Neural cell (in vitro differentiated cells): ENCODE measurements around the gene TMEM266. TPM values are rescaled to one million over a fixed set of nuclear protein-coding genes. Genes with fewer than 3 reads are reported as not detected.

Source experiments
- H2AFZ ChIP-seq: fragments of 200-600, 300-800 bp; sonication (generic), shearing (Covaris generic); 2 replicates; pipeline ENCODE4 v1.6.0; 2014; ENCODE audit warnings: low read depth, mild to moderate bottlenecking, antibody characterized with exemption, low read length, moderate library complexity
- H3F3A ChIP-seq: fragments of 200-600 bp; shearing (Covaris generic); 2 replicates; pipeline ENCODE4 v1.6.1; 2016; ENCODE audit warnings: mild to moderate bottlenecking, moderate library complexity, mixed read lengths, antibody characterized with exemption, low read length; ENCODE audit not compliant: insufficient read depth, poor library complexity, severe bottlenecking
- H3K27ac ChIP-seq: fragments of 200-600, 300-800 bp; sonication (generic), shearing (Covaris generic); 2 replicates; pipeline ENCODE4 v1.5.1; 2014; ENCODE audit warnings: mild to moderate bottlenecking, low read length, moderate library complexity
- H3K27me3 ChIP-seq: fragments of 300-800, 200-600 bp; sonication (generic), shearing (Covaris generic); 2 replicates; pipeline ENCODE4 v1.6.0; 2014; ENCODE audit warnings: mild to moderate bottlenecking, low read depth, low read length, moderate library complexity; ENCODE audit not compliant: insufficient read depth
- H3K36me3 ChIP-seq: fragments of 300-800, 200-600 bp; sonication (generic), shearing (Covaris generic); 2 replicates; pipeline ENCODE4 v1.5.1; 2014; ENCODE audit warnings: mild to moderate bottlenecking, antibody characterized with exemption, low read length, moderate library complexity; ENCODE audit not compliant: insufficient read depth
- H3K4me2 ChIP-seq: fragments of 300-800, 200-600 bp; sonication (generic), shearing (Covaris generic); 2 replicates; pipeline ENCODE4 v1.6.0; 2014; ENCODE audit warnings: mild to moderate bottlenecking, low read length
- H3K4me3 ChIP-seq: fragments of 300-800, 200-600 bp; sonication (generic), shearing (Covaris generic); 2 replicates; pipeline ENCODE4 v1.5.1; 2014; ENCODE audit warnings: mild to moderate bottlenecking, low read length, moderate library complexity
- H3K79me2 ChIP-seq: fragments of 200-600 bp; shearing (Covaris generic); replicated peaks from 2 replicates; pipeline ENCODE4 v1.6.0; 2014; ENCODE audit warnings: mild to moderate bottlenecking, low read length, moderate library complexity; ENCODE audit not compliant: insufficient read depth
- H3K9ac ChIP-seq: fragments of 300-800, 200-600 bp; sonication (generic), shearing (Covaris generic); 2 replicates; pipeline ENCODE4 v1.6.1; 2016; ENCODE audit warnings: mild to moderate bottlenecking, low read length, mixed read lengths
- H3K9me2 ChIP-seq: fragments of 200-600 bp; shearing (Covaris generic); 2 replicates; pipeline ENCODE4 v1.6.1; 2016; ENCODE audit warnings: mild to moderate bottlenecking, low read length, mixed read lengths; ENCODE audit not compliant: insufficient read depth
- H3K9me3 ChIP-seq: fragments of 200-600, 300-800 bp; sonication (generic), shearing (Covaris generic); 2 replicates; pipeline ENCODE4 v1.6.1; 2016; ENCODE audit warnings: mild to moderate bottlenecking, mixed run types, low read length, moderate library complexity, mixed read lengths
- H4K20me1 ChIP-seq: fragments of 200-600 bp; shearing (Covaris generic); 2 replicates; pipeline ENCODE4 v1.6.1; 2016; ENCODE audit warnings: mild to moderate bottlenecking, mixed run types; ENCODE audit not compliant: insufficient read depth
- EP300 ChIP-seq: fragments of 450-650 bp; conservative IDR thresholded peaks from 2 replicates; pipeline ENCODE4 v1.6.1; 2014; ENCODE audit warnings: antibody characterized with exemption, mild to moderate bottlenecking, moderate library complexity; ENCODE audit not compliant: poor library complexity, severe bottlenecking
- EZH2 ChIP-seq: fragments of 200-600, 300-800 bp; shearing (Covaris generic), sonication (generic); IDR thresholded peaks from 2 replicates; pipeline ENCODE4 v1.6.1; 2014; ENCODE audit warnings: antibody characterized with exemption, low read length, borderline replicate concordance, mild to moderate bottlenecking; ENCODE audit not compliant: insufficient read depth, poor library complexity, severe bottlenecking
- MXI1 ChIP-seq: fragments of 450-650 bp; conservative IDR thresholded peaks from 2 replicates; pipeline ENCODE4 v1.6.1; 2014; ENCODE audit warnings: antibody characterized with exemption, mild to moderate bottlenecking; ENCODE audit not compliant: poor library complexity, severe bottlenecking
- POLR2AphosphoS5 ChIP-seq: IDR thresholded peaks from 2 replicates; pipeline ENCODE4 v1.6.1; 2012
- RAD21 ChIP-seq: fragments of 450-650 bp; conservative IDR thresholded peaks from 2 replicates; pipeline ENCODE4 v1.6.1; 2014; ENCODE audit warnings: antibody characterized with exemption, mild to moderate bottlenecking, moderate library complexity
- SMC3 ChIP-seq: fragments of 450-650 bp; conservative IDR thresholded peaks from 2 replicates; pipeline ENCODE4 v1.6.1; 2014; ENCODE audit warnings: antibody characterized with exemption, mild to moderate bottlenecking, moderate library complexity; ENCODE audit not compliant: poor library complexity
- TAF1 ChIP-seq: IDR thresholded peaks from 2 replicates; pipeline ENCODE4 v1.6.1; 2012; ENCODE audit warnings: low read depth
- polyA plus RNA-seq: library from polyadenylated mRNA; depleted of rRNA; stranded (reverse); fragments of >200 nt; gene quantifications from 2 replicates; pipeline ENCODE4 v1.2.3, GENCODE V29; 2014
- TF ChIP-seq, protein P1 (sequence below): IDR thresholded peaks from 2 replicates; pipeline ENCODE4 v1.6.1; 2012; ENCODE audit warnings: borderline replicate concordance
- TF ChIP-seq, protein P2 (sequence below): fragments of 450-650 bp; IDR thresholded peaks from 2 replicates; pipeline ENCODE4 v1.5.1; 2014; ENCODE audit warnings: antibody characterized with exemption, mild to moderate bottlenecking, moderate library complexity; ENCODE audit not compliant: poor library complexity, severe bottlenecking

The TMEM266 gene
- polyA plus RNA-seq, 1 donor from 2014 or later = 17.6 TPM

GRCh38 chr15:76107169-76107568, 47.4 kb downstream of the TMEM266 start:
- Histone ChIP-seq H3F3A (no peaks in the 10 kb centered on the region), H3K79me2 (no peaks in the 10 kb centered on the region), H3K4me2 (no peak overlapping the region), H4K20me1 (no peaks in the 10 kb centered on the region), H3K27ac (no peak overlapping the region), H3K27me3 (no peaks in the 10 kb centered on the region), H2AFZ (no peak overlapping the region), H3K36me3 (no peaks in the 10 kb centered on the region), H3K4me3 (no peak overlapping the region), H3K9me3 (no peaks in the 10 kb centered on the region), H3K9me2 (no peaks in the 10 kb centered on the region), H3K9ac (no peak overlapping the region)
- TF ChIP-seq EZH2 = no peak
- no peak for TF ChIP-seq MXI1
- TF ChIP-seq, protein P1, sequence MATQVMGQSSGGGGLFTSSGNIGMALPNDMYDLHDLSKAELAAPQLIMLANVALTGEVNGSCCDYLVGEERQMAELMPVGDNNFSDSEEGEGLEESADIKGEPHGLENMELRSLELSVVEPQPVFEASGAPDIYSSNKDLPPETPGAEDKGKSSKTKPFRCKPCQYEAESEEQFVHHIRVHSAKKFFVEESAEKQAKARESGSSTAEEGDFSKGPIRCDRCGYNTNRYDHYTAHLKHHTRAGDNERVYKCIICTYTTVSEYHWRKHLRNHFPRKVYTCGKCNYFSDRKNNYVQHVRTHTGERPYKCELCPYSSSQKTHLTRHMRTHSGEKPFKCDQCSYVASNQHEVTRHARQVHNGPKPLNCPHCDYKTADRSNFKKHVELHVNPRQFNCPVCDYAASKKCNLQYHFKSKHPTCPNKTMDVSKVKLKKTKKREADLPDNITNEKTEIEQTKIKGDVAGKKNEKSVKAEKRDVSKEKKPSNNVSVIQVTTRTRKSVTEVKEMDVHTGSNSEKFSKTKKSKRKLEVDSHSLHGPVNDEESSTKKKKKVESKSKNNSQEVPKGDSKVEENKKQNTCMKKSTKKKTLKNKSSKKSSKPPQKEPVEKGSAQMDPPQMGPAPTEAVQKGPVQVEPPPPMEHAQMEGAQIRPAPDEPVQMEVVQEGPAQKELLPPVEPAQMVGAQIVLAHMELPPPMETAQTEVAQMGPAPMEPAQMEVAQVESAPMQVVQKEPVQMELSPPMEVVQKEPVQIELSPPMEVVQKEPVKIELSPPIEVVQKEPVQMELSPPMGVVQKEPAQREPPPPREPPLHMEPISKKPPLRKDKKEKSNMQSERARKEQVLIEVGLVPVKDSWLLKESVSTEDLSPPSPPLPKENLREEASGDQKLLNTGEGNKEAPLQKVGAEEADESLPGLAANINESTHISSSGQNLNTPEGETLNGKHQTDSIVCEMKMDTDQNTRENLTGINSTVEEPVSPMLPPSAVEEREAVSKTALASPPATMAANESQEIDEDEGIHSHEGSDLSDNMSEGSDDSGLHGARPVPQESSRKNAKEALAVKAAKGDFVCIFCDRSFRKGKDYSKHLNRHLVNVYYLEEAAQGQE = no peak
- TF ChIP-seq SMC3 = no peak
- no peak for TF ChIP-seq TAF1
- TF ChIP-seq EP300 = no peak
- no peak for TF ChIP-seq RAD21
- no peak for TF ChIP-seq POLR2AphosphoS5
- TF ChIP-seq, protein P2, sequence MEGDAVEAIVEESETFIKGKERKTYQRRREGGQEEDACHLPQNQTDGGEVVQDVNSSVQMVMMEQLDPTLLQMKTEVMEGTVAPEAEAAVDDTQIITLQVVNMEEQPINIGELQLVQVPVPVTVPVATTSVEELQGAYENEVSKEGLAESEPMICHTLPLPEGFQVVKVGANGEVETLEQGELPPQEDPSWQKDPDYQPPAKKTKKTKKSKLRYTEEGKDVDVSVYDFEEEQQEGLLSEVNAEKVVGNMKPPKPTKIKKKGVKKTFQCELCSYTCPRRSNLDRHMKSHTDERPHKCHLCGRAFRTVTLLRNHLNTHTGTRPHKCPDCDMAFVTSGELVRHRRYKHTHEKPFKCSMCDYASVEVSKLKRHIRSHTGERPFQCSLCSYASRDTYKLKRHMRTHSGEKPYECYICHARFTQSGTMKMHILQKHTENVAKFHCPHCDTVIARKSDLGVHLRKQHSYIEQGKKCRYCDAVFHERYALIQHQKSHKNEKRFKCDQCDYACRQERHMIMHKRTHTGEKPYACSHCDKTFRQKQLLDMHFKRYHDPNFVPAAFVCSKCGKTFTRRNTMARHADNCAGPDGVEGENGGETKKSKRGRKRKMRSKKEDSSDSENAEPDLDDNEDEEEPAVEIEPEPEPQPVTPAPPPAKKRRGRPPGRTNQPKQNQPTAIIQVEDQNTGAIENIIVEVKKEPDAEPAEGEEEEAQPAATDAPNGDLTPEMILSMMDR = no peak

DNA sequence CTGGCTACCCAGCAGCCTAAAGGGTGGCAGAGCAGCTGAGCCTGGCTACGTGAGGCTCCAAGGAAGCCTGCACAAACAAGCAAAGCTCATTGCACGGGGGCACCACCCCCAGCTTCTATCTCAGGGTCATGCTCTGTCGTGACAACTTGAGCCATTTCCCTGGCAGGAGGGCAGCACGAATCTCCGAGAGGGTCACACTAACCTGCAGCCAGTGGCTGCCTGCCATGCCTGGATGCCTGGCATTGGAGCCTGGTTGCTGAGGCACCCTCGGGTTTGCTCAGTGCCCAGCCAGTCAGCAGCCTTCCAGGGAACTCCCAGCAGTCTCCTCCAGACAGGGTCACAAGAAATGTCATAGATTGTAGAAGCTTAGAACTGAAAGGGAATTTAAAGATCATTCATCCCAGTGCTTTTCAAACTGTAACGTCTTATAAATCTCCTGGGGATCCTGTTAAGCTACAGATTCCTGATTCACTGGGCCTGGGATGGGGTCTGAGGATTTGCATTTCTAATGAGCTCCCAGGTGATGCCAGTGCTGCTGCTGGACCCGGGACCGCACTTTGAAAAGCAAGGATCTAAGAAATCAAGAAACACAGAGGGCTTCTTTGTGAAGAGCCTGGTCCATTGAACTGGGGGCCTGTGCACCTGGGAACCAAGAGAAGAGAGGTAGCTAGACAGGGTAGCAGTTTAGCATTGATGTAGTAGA, 48.4 kb downstream of the TMEM266 start:
- Histone ChIP-seq H4K20me1 (no peaks in the 10 kb centered on the region), H3K4me3 (no peak overlapping the region), H2AFZ (no peak overlapping the region)

More for the DNA sequence above, 48.4 kb downstream of the TMEM266 start:
- Histone ChIP-seq H3K9me3 (no peaks in the 10 kb centered on the region), H3K27me3 (no peaks in the 10 kb centered on the region), H3K9ac (no peak overlapping the region), H3K79me2 (no peaks in the 10 kb centered on the region), H3K27ac (no peak overlapping the region), H3F3A (no peaks in the 10 kb centered on the region), H3K4me2 (no peak overlapping the region), H3K36me3 (no peaks in the 10 kb centered on the region), H3K9me2 (no peaks in the 10 kb centered on the region)
- TF ChIP-seq TAF1 (no peak), EP300 (no peak)
